ENCODE results near the gene QPRT. TPM values are rescaled to one million over a fixed set of nuclear protein-coding genes. Genes with fewer than 3 reads are reported as not detected.

The QPRT gene
- total and polyA plus RNA-seq, 12 donors = 48.8 to 325 (median 130) TPM

DNA sequence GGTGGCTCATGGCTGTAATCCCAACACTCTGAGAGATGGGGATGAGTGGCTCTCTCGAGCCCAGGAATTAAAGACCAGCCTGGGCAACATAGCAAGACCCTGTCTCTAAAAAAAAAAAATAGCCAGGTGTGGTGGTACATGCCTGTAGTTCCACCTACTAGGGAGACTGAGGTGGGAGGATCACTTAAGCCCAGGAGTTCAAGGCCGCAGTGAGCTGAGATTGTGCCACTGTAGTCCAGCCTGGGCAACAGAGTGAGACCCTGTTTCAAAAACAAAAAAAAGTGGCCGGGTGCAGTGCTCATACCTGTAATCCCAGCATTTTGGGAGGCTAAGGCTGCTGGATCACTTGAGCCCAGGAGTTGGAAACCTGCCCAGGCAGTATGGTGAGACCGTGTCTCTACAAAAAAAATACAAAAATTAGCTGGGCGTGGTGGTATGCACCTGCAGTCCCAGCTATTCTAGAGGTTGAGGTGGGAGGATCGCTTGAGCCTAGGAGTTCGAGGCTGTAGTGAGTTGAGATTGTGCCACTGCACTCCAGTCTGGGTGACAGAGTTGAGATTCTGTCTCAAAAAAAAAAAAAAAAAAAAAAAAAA, 63.8 kb downstream of the QPRT start:
- H3K36me3 ChIP-seq (replicated peaks in 1 of 2) = no peaks in the 10 kb centered on the region
- H3K27me3 ChIP-seq = no peaks in the 10 kb centered on the region
- no peak for DNase-seq
- H3K4me1 ChIP-seq (replicated peaks in 1 of 2) = no peaks in the 10 kb centered on the region
- H3K9me3 ChIP-seq (replicated peaks in 1 of 3) = no peaks in the 10 kb centered on the region
- TF ChIP-seq, protein P1, sequence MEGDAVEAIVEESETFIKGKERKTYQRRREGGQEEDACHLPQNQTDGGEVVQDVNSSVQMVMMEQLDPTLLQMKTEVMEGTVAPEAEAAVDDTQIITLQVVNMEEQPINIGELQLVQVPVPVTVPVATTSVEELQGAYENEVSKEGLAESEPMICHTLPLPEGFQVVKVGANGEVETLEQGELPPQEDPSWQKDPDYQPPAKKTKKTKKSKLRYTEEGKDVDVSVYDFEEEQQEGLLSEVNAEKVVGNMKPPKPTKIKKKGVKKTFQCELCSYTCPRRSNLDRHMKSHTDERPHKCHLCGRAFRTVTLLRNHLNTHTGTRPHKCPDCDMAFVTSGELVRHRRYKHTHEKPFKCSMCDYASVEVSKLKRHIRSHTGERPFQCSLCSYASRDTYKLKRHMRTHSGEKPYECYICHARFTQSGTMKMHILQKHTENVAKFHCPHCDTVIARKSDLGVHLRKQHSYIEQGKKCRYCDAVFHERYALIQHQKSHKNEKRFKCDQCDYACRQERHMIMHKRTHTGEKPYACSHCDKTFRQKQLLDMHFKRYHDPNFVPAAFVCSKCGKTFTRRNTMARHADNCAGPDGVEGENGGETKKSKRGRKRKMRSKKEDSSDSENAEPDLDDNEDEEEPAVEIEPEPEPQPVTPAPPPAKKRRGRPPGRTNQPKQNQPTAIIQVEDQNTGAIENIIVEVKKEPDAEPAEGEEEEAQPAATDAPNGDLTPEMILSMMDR (IDR thresholded peaks at IDR 0.05) = no peak
- TF ChIP-seq POLR2A (IDR thresholded peaks at IDR 0.05) = no peak
- H3K27ac ChIP-seq = no peak overlapping the region
- intact Hi-C loops (cut with DNase I) = no loop called here
- no peak overlapping the region for H3K4me3 ChIP-seq
- 82 to 89% (median 82%) methylated on average over 6 to 7 of the region's 7 CpGs for WGBS, 4 donors

DNA sequence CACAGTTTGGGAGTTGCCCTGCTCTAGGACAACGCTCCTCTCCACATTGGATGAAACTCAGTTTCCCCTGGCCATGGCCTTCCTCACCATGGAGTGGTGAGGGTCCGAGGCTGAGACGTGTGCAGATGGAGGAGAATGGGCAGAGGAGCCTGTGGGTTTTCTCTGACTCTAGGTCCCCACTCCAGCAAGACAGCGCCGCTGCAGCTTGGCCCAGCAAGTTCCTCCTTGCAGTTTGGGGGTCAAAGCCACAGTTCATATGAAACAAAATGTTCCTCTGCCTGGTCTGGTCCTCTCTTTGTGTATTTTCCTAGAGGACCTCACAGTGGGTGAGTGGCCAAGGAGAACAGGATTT, 64.5 kb downstream of the QPRT start:
- Histone ChIP-seq H3K36me3 (replicated peaks in 1 of 2) (no peaks in the 10 kb centered on the region), H3K27me3 (no peaks in the 10 kb centered on the region), H3K9me3 (replicated peaks in 1 of 3) (no peaks in the 10 kb centered on the region), H3K4me3 (no peak overlapping the region), H3K27ac (no peak overlapping the region), H3K4me1 (replicated peaks in 1 of 2) (no peaks in the 10 kb centered on the region)
- TF ChIP-seq, protein P1 (IDR thresholded peaks at IDR 0.05) = no peak
- TF ChIP-seq POLR2A (IDR thresholded peaks at IDR 0.05) = no peak
- DNase-seq = no peak
- 72 to 100% (median 88%) methylated on average over 1 to 5 of the region's 5 CpGs for WGBS, 4 donors
- intact Hi-C loops (cut with DNase I) = no loop called here

DNA sequence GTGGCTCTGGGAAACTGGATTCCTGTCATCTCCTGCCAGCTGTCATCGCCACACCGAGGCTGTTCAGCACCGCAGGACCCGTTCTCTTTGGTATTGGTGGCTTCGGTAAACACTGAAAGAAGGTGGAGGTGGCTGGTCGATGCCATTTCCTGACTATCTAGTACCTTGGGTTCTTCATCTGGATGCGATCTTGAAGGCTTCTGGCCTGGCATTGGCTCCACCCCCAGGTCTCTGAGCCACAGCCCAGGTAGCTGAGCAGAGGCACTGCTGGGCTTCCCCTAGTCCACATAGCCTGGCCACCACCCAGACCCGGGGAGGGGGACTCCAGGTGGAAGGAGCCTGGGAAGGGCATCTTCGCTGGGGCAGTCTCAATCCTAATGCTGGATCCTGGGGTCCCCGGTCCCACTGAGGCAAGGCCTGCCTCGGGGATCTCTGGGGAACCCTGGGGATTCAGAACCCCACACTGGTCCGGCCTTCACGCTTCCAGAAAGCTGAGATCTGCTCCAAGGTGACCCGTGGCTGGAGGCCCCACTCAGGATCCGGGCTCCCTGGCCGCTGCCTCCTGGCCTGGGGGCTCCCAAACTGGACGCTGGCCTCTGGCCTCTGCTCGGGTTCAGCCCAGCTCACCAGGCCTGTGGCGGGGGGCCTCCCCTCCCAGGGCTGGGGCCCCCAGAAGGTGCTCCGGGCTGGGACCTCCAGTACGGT, 65.0 kb downstream of the QPRT start:
- Histone ChIP-seq H3K36me3 (replicated peaks in 1 of 2) (no peaks in the 10 kb centered on the region), H3K4me1 (replicated peaks in 1 of 2) (no peaks in the 10 kb centered on the region), H3K4me3 (no peak overlapping the region), H3K27ac (no peak overlapping the region), H3K27me3 (no peaks in the 10 kb centered on the region), H3K9me3 (replicated peaks in 1 of 3) (no peaks in the 10 kb centered on the region)
- no peak for DNase-seq
- no peak for TF ChIP-seq POLR2A (IDR thresholded peaks at IDR 0.05)
- TF ChIP-seq, protein P1 (IDR thresholded peaks at IDR 0.05) = no peak
- intact Hi-C loops (cut with DNase I) = no loop called here
- WGBS, 4 donors = 73 to 84% (median 83%) methylated on average over 8 to 21 of the region's 21 CpGs

DNA sequence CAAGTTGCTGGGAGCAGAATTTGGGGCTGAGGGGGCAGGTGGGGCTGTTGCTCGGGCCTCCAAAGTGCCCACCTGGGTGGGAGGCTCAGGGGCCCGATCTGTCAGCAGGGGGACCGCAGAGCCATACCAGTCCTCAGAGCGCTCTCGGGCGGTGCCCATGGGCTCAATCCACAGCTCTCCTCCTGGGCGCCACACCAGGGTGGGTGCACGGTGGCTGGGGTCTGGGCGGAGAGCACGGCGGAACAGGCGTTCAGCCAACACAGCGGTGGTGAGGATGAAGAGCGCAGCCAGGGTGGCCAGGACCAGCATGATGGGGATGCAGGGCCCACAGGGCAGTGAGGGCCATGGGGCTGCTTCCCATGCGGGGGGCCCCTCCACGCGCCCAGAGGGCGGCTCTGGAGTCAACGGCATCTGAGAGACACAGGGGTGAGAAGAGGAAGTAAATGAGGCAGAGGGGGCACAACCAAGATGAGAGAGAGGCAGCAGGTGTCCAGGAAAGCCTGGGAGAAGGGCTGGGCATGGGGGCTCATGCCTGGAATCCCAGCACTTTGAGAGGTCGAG, 65.6 kb downstream of the QPRT start:
- no peaks in the 10 kb centered on the region for H3K4me1 ChIP-seq (replicated peaks in 1 of 2)
- intact Hi-C loops (cut with DNase I) = no loop called here
- no peak for DNase-seq
- no peak overlapping the region for H3K27ac ChIP-seq
- H3K4me3 ChIP-seq = no peak overlapping the region
- no peaks in the 10 kb centered on the region for H3K36me3 ChIP-seq (replicated peaks in 1 of 2)
- WGBS, 4 donors = 79 to 92% (median 82%) methylated on average over 16 to 20 of the region's 20 CpGs
- no peaks in the 10 kb centered on the region for H3K9me3 ChIP-seq (replicated peaks in 1 of 3)
- H3K27me3 ChIP-seq = no peaks in the 10 kb centered on the region
- TF ChIP-seq, protein P1 (IDR thresholded peaks at IDR 0.05) = no peak
- no peak for TF ChIP-seq POLR2A (IDR thresholded peaks at IDR 0.05)

Measured in adrenal gland (tissue), 12 donors.